M059J (cell line): ENCODE measurements around the gene PACRG. TPM values are rescaled to one million over a fixed set of nuclear protein-coding genes. Genes with fewer than 3 reads are reported as not detected.

ENCODE experiments used
- DNase-seq: peaks from one replicate; pipeline ENCODE4 v3.0.0-alpha.2; 2012; ENCODE audit warnings: low read depth
- total RNA-seq: library from RNA; depleted of rRNA; stranded (reverse); fragments of >200 nt; shearing (Covaris generic); gene quantifications from 2 replicates; pipeline ENCODE4 v1.2.3, GENCODE V29; 2014

PACRG gene
- total RNA-seq, 1 experiment from 2014 or later = 0.12 TPM

GRCh38 chr6:163285691-163286090 lies 557.9 kb downstream of the PACRG start:
- no peak for DNase-seq

- no peak for DNase-seq
Measured at GRCh38 chr6:163287626-163288025, 559.9 kb downstream of the PACRG start.

- no peak for DNase-seq
Measured at GRCh38 chr6:163288066-163288465, 560.3 kb downstream of the PACRG start.

- no peak for DNase-seq
Measured at GRCh38 chr6:163288915-163289314, 561.1 kb downstream of the PACRG start.

GRCh38 chr6:163289447-163289846 lies 561.7 kb downstream of the PACRG start:
- no peak for DNase-seq

GRCh38 chr6:163290545-163291274 lies 562.9 kb downstream of the PACRG start:
- DNase-seq = no peak

- DNase-seq = peak; percentile 69
Measured at GRCh38 chr6:163291622-163292021, 563.8 kb downstream of the PACRG start.

GRCh38 chr6:163293286-163293685 lies 565.5 kb downstream of the PACRG start:
- no peak for DNase-seq

GRCh38 chr6:163294734-163295133 lies 567.0 kb downstream of the PACRG start:
- DNase-seq = no peak

GRCh38 chr6:163296835-163297519 lies 569.2 kb downstream of the PACRG start:
- no peak for DNase-seq

- DNase-seq = no peak
Measured at GRCh38 chr6:163298079-163298830, 570.5 kb downstream of the PACRG start.

GRCh38 chr6:163300838-163301237 lies 573.1 kb downstream of the PACRG start:
- no peak for DNase-seq

GRCh38 chr6:163301726-163302635 lies 574.2 kb downstream of the PACRG start:
- no peak for DNase-seq

- DNase-seq = no peak
Measured at GRCh38 chr6:163302747-163303146, 575.0 kb downstream of the PACRG start.

- DNase-seq = no peak
Measured at GRCh38 chr6:163306000-163306399, 578.2 kb downstream of the PACRG start.

- DNase-seq = no peak
Measured at GRCh38 chr6:163308629-163309440, 581.1 kb downstream of the PACRG start.

- DNase-seq = peak; percentile 73
Measured at GRCh38 chr6:163309491-163310026, 581.8 kb downstream of the PACRG start.

GRCh38 chr6:163310096-163310972 lies 582.6 kb downstream of the PACRG start:
- DNase-seq = no peak

GRCh38 chr6:163310973-163311383 lies 583.2 kb downstream of the PACRG start:
- no peak for DNase-seq
